VCaP (cell line): ENCODE results near the gene CSNK2A1.

ENCODE experiments used
- H3K27ac ChIP-seq: fragments of 450-650 bp; 2 replicates; pipeline ENCODE4 v1.5.1; 2017
- TF ChIP-seq, protein P1 (sequence below): fragments of 450-650 bp; conservative IDR thresholded peaks from 2 replicates; pipeline ENCODE4 v1.5.1; 2017; ENCODE audit warnings: mild to moderate bottlenecking, moderate library complexity

The CSNK2A1 gene

DNA sequence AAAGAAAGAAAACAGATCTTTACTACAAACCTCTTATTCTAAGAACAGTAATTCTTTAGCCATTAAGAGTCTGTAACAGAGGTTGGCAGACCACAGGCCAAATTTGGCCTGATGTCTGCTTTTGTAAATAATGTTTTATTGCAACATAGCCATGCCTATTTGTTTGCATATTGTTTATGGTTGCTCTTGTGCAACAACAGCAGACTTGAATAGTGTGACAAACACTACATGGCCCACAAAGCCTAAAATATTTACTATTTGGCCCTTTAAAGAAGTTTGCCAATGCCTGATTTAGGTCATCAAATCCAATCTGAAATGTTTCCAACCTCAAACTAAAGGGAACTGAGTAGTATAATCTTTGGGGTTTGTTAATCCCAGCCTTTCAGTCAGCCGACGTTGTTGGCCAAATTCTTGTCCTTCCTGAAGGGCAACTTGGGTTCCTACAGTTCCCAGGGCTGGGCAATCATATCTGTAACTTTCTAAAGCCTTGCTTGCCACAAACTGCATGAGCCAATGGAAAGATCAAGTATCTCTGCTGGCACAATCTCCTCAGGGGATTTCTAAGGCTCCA is 47.4 kb downstream of the CSNK2A1 start:
- H3K27ac ChIP-seq = peak overlapping the region; percentile 27
- TF ChIP-seq, protein P1, sequence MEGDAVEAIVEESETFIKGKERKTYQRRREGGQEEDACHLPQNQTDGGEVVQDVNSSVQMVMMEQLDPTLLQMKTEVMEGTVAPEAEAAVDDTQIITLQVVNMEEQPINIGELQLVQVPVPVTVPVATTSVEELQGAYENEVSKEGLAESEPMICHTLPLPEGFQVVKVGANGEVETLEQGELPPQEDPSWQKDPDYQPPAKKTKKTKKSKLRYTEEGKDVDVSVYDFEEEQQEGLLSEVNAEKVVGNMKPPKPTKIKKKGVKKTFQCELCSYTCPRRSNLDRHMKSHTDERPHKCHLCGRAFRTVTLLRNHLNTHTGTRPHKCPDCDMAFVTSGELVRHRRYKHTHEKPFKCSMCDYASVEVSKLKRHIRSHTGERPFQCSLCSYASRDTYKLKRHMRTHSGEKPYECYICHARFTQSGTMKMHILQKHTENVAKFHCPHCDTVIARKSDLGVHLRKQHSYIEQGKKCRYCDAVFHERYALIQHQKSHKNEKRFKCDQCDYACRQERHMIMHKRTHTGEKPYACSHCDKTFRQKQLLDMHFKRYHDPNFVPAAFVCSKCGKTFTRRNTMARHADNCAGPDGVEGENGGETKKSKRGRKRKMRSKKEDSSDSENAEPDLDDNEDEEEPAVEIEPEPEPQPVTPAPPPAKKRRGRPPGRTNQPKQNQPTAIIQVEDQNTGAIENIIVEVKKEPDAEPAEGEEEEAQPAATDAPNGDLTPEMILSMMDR = no peak

DNA sequence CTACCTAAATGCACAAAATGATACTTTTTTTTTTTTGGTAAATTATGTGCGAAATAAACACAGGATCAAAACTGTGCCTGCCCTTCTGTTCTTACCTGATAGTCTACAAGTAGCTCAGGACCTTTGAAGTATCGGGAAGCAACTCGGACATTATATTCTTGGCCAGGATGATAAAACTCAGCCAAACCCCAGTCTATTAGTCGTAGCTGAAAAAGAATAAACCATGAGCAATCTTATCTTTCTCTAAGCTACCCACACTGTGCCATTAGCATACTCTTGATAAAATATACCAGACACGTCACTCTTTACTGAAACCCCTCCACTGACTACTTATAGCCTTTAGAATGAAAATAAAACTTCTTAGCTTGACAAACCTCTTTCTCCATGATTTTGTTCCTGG is 51.4 kb downstream of the CSNK2A1 start:
- no peak overlapping the region for H3K27ac ChIP-seq
- TF ChIP-seq, protein P1 = no peak

DNA sequence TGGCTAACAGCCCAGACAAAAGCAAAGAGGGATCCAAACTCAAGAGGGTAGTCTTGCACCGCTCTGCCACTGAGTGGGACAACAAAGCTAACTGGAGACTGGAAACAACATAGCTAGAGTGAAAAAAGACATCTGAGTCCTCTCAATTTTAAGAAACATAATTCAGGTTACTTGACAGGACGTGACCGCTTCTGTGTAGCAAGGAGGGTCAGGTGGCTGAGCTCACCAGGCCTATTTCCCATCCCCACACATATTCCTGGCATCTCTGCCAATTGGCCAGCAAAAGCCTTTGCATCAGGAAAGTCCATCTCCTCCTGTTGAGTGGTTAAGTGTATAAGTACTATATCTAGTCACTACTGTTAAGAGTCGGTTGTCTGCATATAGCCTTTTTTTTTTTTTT is 55.9 kb downstream of the CSNK2A1 start:
- H3K27ac ChIP-seq = no peak overlapping the region
- TF ChIP-seq, protein P1 = no peak

DNA sequence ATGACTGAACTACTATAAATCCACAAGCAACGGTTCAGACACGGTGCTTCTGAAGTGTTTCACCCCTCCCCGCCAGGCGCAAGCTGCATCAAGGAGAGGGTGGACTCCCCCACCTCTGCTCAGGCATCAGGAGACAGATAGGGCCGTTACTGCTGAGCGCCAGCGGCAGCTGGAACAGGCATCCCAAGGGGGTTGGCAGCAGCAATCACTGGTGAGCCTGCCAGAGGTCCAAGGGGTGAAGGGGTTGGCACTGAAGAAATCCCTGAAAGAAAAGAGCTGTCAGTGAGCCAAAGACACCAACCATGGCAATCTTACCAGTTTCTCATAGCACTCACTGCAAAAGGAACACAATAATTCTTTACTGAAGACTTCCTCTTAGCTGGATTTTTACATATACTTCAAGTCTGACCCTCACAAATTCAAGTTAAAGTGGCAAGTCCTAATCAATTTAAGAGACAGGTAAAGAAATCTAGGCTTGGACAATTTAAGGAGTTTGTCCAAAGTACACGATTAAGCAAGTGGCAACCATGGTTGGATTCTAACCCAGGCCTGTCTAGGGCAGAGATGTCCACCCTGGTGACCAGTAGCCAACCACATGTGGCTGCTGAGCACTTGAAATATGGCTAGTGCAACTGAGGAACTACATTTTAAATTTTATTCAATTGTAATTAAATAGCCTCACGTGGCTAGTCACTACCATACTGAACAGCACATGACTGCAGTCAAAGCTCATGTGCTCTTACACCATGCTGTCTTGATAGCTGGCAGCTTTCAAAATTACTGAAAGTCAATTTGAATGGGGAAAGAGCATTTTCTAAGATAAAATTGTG is 59.6 kb downstream of the CSNK2A1 start:
- H3K27ac ChIP-seq = no peak overlapping the region; the same call in 1 of the 2 replicates
- TF ChIP-seq, protein P1 = no peak

DNA sequence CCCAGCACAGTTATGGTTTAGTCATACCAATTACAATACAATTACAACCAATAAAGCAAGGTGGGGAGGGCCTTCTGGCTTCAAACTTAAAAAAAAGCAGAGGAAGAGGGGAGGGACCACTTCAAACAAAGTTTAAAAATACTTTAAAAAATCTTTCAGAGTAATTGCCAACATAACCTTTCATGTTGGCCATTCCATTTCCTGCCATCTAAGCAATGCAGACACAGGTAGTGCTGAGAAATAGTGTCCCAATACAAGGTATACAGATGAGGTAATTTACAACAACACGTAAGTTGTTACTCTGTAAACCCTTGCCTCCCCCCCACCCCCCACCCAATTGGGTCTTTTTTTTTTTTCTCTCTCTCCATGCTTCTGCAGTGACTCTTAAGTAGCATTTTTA is 62.4 kb downstream of the CSNK2A1 start:
- TF ChIP-seq, protein P1 = no peak
- H3K27ac ChIP-seq = peak overlapping the region; percentile 79

DNA sequence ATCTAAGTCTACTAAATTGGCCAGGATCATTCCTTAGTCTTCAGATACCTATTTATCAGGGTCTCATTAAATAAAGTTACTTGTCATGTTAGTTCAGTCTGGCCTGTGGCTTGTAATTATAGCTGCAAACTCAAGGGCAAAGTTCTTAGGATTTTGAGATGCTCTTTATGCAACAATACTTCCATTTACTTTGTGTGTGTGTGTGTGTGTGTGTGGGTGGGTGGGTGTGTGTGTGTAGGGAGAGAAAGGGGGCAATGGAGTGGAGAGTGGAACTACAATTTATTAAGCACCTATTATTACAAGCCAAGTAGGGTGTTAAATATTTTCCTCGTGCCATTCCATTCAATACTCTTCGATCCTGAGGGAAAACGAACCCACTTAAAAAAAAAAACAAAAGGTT is 63.5 kb downstream of the CSNK2A1 start:
- H3K27ac ChIP-seq = peak overlapping the region; percentile 79
- TF ChIP-seq, protein P1 = no peak

DNA sequence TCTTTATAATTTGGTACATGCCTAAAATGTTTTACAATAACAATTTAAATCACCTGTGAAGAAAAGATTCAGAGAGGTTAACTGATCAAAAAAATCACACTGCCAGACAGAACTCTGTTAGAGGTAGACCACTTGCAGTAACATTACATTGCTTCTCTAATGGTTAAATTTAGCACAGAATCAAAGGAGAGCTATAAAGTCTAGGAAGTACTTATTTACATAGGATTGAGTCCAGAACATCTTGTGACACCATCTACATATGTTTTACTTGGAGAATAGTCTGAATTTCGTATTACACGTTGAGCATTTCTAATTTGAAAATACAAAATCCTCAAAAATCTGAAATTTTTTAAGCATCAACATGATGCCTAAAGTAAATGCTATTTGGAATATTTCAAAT is 64.1 kb downstream of the CSNK2A1 start:
- peak overlapping the region; percentile 79 for H3K27ac ChIP-seq
- TF ChIP-seq, protein P1 = no peak
